Liver (tissue), 9 donors: Measurements from ENCODE around the gene CEACAM19. TPM values are rescaled to one million over a fixed set of nuclear protein-coding genes. Genes with fewer than 3 reads are reported as not detected.

Experiments used
- DNase-seq: peaks from one replicate; pipeline ENCODE4 v3.0.0-alpha.2; 2017; ENCODE audit warnings: low spot score
- H3K27ac ChIP-seq, 2 donors: one replicate each; pipeline ENCODE4 v1.7.0; 2013; ENCODE audit warnings: inconsistent platforms in 2 of 2, low read length in 2 of 2, control low read depth in 1 of 2, low read depth in 1 of 2, mild to moderate bottlenecking in 1 of 2
- H3K27me3 ChIP-seq, 4 donors: one replicate each; pipeline versions ENCODE4 v1.6.1 to v1.7.0; 2013; ENCODE audit warnings: low read length in 3 of 4, inconsistent platforms in 1 of 4, mild to moderate bottlenecking in 1 of 4, moderate library complexity in 1 of 4; ENCODE audit not compliant: control insufficient read depth in 4 of 4, insufficient read depth in 4 of 4
- H3K36me3 ChIP-seq, 4 donors: one replicate each; pipeline versions ENCODE4 v1.6.1 to v1.7.0; 2013; ENCODE audit warnings: low read length in 3 of 4, mild to moderate bottlenecking in 3 of 4, low read depth in 1 of 4, moderate library complexity in 1 of 4; ENCODE audit not compliant: control insufficient read depth in 4 of 4, insufficient read depth in 3 of 4
- H3K4me1 ChIP-seq, 4 donors: one replicate each; pipeline versions ENCODE4 v1.6.1 to v1.7.0; 2013; ENCODE audit warnings: low read length in 3 of 4, mild to moderate bottlenecking in 3 of 4, moderate library complexity in 1 of 4; ENCODE audit not compliant: control insufficient read depth in 4 of 4, insufficient read depth in 4 of 4
- H3K4me3 ChIP-seq, 3 donors: one replicate each; pipeline versions ENCODE4 v1.6.1 to v1.7.0; 2013; ENCODE audit warnings: low read length in 3 of 3, control low read depth in 1 of 3, low read depth in 1 of 3, mild to moderate bottlenecking in 1 of 3
- H3K9ac ChIP-seq, 2 donors: one replicate each; pipeline ENCODE4 v1.7.0; 2013; ENCODE audit warnings: low read length in 2 of 2, mild to moderate bottlenecking in 2 of 2, moderate library complexity in 2 of 2, control low read depth in 1 of 2, low read depth in 1 of 2
- H3K9me3 ChIP-seq, 4 donors: one replicate each; pipeline versions ENCODE4 v1.6.1 to v1.7.0; 2013; ENCODE audit warnings: low read length in 3 of 4; ENCODE audit not compliant: control insufficient read depth in 4 of 4
- CTCF ChIP-seq: fragments of 150-350 bp; IDR thresholded peaks from 2 replicates; pipeline ENCODE4 v1.5.1; 2017; ENCODE audit warnings: improper control_type of control experiment, low read depth, low read length; ENCODE audit not compliant: missing input control
- EGR1 ChIP-seq, 2 donors: IDR thresholded peaks; 2 replicates each; pipeline ENCODE4 v1.6.1; 2016 to 2018; ENCODE audit warnings: antibody characterized with exemption in 2 of 2, low read depth in 2 of 2
- FOXA1 ChIP-seq: IDR thresholded peaks from 2 replicates; pipeline ENCODE4 v1.6.1; 2016; ENCODE audit warnings: antibody characterized with exemption
- FOXA2 ChIP-seq: IDR thresholded peaks from 2 replicates; pipeline ENCODE4 v1.6.1; 2016; ENCODE audit warnings: antibody characterized with exemption
- GABPA ChIP-seq, 2 donors: IDR thresholded peaks in 1 of 2; conservative IDR thresholded peaks in 1 of 2; 2 replicates each; pipeline ENCODE4 v1.6.1; 2016; ENCODE audit warnings: antibody characterized with exemption in 2 of 2, mild to moderate bottlenecking in 1 of 2, moderate library complexity in 1 of 2
- HNF4A ChIP-seq, 2 donors: conservative IDR thresholded peaks; 2 replicates each; pipeline ENCODE4 v1.6.1; 2016; ENCODE audit warnings: antibody characterized with exemption in 2 of 2, mild to moderate bottlenecking in 2 of 2
- HNF4G ChIP-seq: IDR thresholded peaks from 2 replicates; pipeline ENCODE4 v1.6.1; 2016; ENCODE audit warnings: antibody characterized with exemption
- JUND ChIP-seq, 2 donors: IDR thresholded peaks; 2 replicates each; pipeline ENCODE4 v1.6.1; 2016; ENCODE audit warnings: antibody characterized with exemption in 2 of 2
- NR2F2 ChIP-seq: IDR thresholded peaks from 2 replicates; pipeline ENCODE4 v1.6.1; 2016; ENCODE audit warnings: antibody characterized with exemption
- RAD21 ChIP-seq, 2 donors: IDR thresholded peaks; 2 replicates each; pipeline ENCODE4 v1.6.1; 2016; ENCODE audit warnings: antibody characterized with exemption in 2 of 2, mild to moderate bottlenecking in 2 of 2
- RXRA ChIP-seq, 2 donors: IDR thresholded peaks; 2 replicates each; pipeline ENCODE4 v1.6.1; 2017 to 2018; ENCODE audit warnings: antibody characterized with exemption in 2 of 2, mild to moderate bottlenecking in 1 of 2
- SP1 ChIP-seq: IDR thresholded peaks from 2 replicates; pipeline ENCODE4 v1.6.1; 2018; ENCODE audit warnings: antibody characterized with exemption, mild to moderate bottlenecking
- TAF1 ChIP-seq: conservative IDR thresholded peaks from 2 replicates; pipeline ENCODE4 v1.6.1; 2016; ENCODE audit warnings: antibody characterized with exemption, mild to moderate bottlenecking
- YY1 ChIP-seq: IDR thresholded peaks from 2 replicates; pipeline ENCODE4 v1.6.1; 2016; ENCODE audit warnings: antibody characterized with exemption, mild to moderate bottlenecking
- ZBTB33 ChIP-seq: IDR thresholded peaks from 2 replicates; pipeline ENCODE4 v1.6.1; 2016; ENCODE audit warnings: antibody characterized with exemption
- WGBS: extraction: QIAGEN DNeasy Blood & Tissue Kit; methylation state at CpG from one replicate; pipeline ENCODE4 v1.1.7; 2013; 5-methylcytosine and 5-hydroxymethylcytosine counted together
- polyA plus RNA-seq, 2 donors: library from polyadenylated mRNA; stranded (reverse) in 1 of 2; unstranded in 1 of 2; fragments of 200-250 nt in 1 of 2; fragments of >200 nt in 1 of 2; fragmentation: Nextera tagmentation in 1 of 2; extraction: Ambion mirVana in 1 of 2; gene quantifications; one replicate each; pipeline versions ENCODE4 v1.2.1 to v1.2.3, GENCODE V29; 2013 to 2015
- total RNA-seq, 2 donors: library from RNA; depleted of rRNA; stranded (reverse); fragments of >200 nt; gene quantifications; one replicate each; pipeline ENCODE4 v1.2.3, GENCODE V29; 2014
- TF ChIP-seq, protein P1 (sequence below): IDR thresholded peaks from 2 replicates; pipeline ENCODE4 v1.6.1; 2016; ENCODE audit warnings: antibody characterized with exemption
- TF ChIP-seq, protein P2 (sequence below): IDR thresholded peaks from 2 replicates; pipeline ENCODE4 v1.6.1; 2016; ENCODE audit warnings: antibody characterized with exemption, mild to moderate bottlenecking
- TF ChIP-seq, protein P3 (sequence below): IDR thresholded peaks from 2 replicates; pipeline ENCODE4 v1.6.1; 2016; ENCODE audit warnings: antibody characterized with exemption
- donor health status: healthy.
- donor health status: healthy.
- donor health status: healthy.
- donor health status: healthy.
- donor health status: healthy.

CEACAM19 gene
- total and polyA plus RNA-seq, 4 donors: 0.75 to 2.6 (median 1.3) TPM

DNA sequence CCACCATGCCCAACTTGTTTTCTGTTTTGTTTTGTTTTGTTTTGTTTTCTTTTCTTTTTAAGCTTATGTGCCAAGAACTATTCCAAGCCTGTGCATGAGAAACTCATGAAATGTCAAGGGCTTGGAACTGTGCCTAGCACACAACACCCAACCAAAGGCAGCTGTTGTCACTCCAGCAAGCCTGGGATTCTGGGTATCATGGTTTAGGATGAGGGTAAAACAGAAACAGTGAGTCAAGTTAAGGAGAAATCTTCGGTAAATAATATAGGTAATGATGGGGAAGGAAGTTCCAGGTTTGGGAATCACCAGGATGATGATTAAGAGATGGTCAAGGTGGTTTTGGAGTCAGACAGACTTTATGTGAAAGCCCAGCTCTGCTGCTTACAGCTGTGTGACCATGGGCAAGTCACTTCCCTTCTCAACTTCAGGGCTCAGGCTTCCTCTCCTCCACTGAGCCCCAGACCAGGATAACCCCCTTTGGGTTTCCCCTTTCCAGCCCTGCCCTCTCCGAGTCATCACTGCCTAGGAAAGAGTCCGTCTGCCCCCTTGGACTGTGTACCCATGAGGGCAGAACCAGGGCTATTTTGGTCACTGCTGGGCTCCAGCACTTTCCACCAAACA is 22.5 kb upstream of the CEACAM19 start:
- H3K27me3 ChIP-seq: no peaks in the 10 kb centered on the region
- peak overlapping the region; percentile 69 to 75 for H3K27ac ChIP-seq
- peaks cover 5 to 38% (median 29%) of the 10 kb centered on the region in 4 donors for H3K4me1 ChIP-seq
- TF ChIP-seq CTCF (no peak), RXRA (IDR thresholded peaks at IDR 0.05) (peak; percentile 33 to 45), EGR1 (IDR thresholded peaks at IDR 0.05; ENCODE audit: low read depth in 2 of 2) (no peak), YY1 (no peak), JUND (IDR thresholded peaks at IDR 0.05) (peak in 1 of 2 donors; percentile 22), GABPA (IDR thresholded peaks at IDR 0.05 in 1 of 2, conservative IDR thresholded peaks at IDR 0.05 in 1 of 2) (no peak), TAF1 (no peak), SP1 (peak; percentile 75), HNF4A (conservative IDR thresholded peaks at IDR 0.05) (peak; percentile 90 to 92), ZBTB33 (no peak), NR2F2 (no peak), RAD21 (IDR thresholded peaks at IDR 0.05) (no peak), FOXA1 (no peak), HNF4G (peak; percentile 56), FOXA2 (no peak)
- TF ChIP-seq, protein P1, sequence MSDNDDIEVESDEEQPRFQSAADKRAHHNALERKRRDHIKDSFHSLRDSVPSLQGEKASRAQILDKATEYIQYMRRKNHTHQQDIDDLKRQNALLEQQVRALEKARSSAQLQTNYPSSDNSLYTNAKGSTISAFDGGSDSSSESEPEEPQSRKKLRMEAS: no peak
- TF ChIP-seq, protein P2, sequence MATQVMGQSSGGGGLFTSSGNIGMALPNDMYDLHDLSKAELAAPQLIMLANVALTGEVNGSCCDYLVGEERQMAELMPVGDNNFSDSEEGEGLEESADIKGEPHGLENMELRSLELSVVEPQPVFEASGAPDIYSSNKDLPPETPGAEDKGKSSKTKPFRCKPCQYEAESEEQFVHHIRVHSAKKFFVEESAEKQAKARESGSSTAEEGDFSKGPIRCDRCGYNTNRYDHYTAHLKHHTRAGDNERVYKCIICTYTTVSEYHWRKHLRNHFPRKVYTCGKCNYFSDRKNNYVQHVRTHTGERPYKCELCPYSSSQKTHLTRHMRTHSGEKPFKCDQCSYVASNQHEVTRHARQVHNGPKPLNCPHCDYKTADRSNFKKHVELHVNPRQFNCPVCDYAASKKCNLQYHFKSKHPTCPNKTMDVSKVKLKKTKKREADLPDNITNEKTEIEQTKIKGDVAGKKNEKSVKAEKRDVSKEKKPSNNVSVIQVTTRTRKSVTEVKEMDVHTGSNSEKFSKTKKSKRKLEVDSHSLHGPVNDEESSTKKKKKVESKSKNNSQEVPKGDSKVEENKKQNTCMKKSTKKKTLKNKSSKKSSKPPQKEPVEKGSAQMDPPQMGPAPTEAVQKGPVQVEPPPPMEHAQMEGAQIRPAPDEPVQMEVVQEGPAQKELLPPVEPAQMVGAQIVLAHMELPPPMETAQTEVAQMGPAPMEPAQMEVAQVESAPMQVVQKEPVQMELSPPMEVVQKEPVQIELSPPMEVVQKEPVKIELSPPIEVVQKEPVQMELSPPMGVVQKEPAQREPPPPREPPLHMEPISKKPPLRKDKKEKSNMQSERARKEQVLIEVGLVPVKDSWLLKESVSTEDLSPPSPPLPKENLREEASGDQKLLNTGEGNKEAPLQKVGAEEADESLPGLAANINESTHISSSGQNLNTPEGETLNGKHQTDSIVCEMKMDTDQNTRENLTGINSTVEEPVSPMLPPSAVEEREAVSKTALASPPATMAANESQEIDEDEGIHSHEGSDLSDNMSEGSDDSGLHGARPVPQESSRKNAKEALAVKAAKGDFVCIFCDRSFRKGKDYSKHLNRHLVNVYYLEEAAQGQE: peak; percentile 44
- TF ChIP-seq, protein P3, sequence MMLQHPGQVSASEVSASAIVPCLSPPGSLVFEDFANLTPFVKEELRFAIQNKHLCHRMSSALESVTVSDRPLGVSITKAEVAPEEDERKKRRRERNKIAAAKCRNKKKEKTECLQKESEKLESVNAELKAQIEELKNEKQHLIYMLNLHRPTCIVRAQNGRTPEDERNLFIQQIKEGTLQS: peak; percentile 19
- no peak overlapping the region for H3K4me3 ChIP-seq
- peak overlapping the region in 1 of 2 donors; percentile 27 for H3K9ac ChIP-seq
- no peak for DNase-seq
- 47% methylated on average over 3 of the region's 3 CpGs for WGBS
- H3K9me3 ChIP-seq: no peaks in the 10 kb centered on the region
- H3K36me3 ChIP-seq: peaks cover 6 to 48% (median 34%) of the 10 kb centered on the region in 4 donors
